NCI-H1417 treated with DMSO at 0.1 percent for 48 hours (cell line): ENCODE data around the gene OR2A2.

Experiments
- DNase-seq: peaks from one replicate; lab custom pipeline; 2025; lab: John Stamatoyannopoulos, UW

Gene OR2A2

GRCh38 chr7:144142187-144142586 is 32.8 kb downstream of the OR2A2 start:
- DNase-seq: no peak

GRCh38 chr7:144144426-144144825 is 35.0 kb downstream of the OR2A2 start:
- no peak for DNase-seq

DNA sequence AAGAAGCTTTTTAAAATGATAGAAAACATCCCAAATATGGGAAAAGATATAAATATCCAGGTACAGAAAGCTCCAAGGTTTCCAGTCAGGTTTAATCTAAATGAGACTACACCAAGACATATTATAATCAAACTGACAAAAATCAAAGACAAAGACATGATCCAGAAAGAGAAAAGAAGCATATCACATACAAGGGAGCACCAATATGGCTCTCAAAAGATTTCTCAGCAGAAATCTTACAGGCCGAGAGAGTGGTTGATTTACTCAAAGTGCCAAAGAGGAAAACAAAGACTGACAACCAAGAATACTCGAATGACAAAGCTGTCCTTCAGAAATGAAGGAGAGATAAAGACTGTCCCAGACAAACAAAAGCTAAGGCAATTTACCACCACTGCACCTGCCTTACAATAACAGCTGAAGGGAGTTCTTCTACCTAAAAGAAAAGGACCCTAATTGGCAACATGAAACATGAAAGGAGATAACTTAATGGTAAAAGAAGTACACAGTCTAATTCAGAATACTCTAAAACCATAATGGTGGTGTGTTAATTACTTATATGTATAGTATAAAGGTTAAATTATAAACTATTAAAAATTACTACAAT is 38.9 kb downstream of the OR2A2 start:
- no peak for DNase-seq

DNA sequence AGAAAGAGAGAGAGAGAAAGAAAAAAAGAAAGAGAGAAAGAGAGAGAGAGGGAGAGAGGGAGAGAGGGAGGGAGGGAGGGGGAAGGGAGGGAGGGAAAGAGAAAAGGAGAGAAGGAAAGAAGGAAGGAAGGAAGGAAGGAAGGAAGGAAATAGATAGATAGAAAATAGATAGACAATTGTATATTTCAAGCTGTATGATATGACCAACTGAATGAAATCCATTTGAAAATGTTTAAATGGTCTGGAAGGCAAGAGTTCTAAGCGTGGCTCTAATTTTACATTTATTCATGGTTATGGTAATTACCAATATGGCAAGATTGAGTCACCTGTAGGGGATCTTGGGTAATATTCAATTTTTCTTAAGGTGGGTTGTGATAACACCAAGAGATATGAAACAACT is 49.5 kb downstream of the OR2A2 start:
- DNase-seq: no peak
